Measurements from ENCODE around the gene ARL5A. TPM values are rescaled to one million over a fixed set of nuclear protein-coding genes. Genes with fewer than 3 reads are reported as not detected.
A peak's percentile ranks its signal among the peaks of the same experiment; 100 is the strongest.

The ARL5A gene
- total RNA-seq, 2 experiments from 2014 or later, result 78.7 to 79.9 TPM

GRCh38 chr2:151819920-151820319 lies 8.3 kb downstream of the ARL5A start:
- ATAC-seq (peak; percentile 95), DNase-seq (no peak)
- Mint-ChIP-seq H3K9me3 (no peaks in the 10 kb centered on the region), H3K27ac (peak overlapping the region; percentile 70), H3K27me3 (no peaks in the 10 kb centered on the region), H3K4me3 (no peak overlapping the region), H3K36me3 (ENCODE audit: low read depth) (peaks cover 30% of the 10 kb centered on the region), H3K4me1 (ENCODE audit: low read depth) (peaks cover 53% of the 10 kb centered on the region)
- no peak for TF ChIP-seq CTCF (IDR thresholded peaks at IDR 0.05)
- CTCF ChIA-PET, result interaction anchor here (1.2 to 3.1 kb wide), 2 partner anchors 13 to 205 kb away, joined by 3 to 12 read pairs; no protein-coding TSS in a partner anchor
- intact Hi-C loops (cut with micrococcal nuclease), result no loop called here
- POLR2A ChIA-PET, result interaction anchor here (0.7 kb wide), 1 partner anchor 8 kb away, joined by 3 read pairs; the partner anchor contains the start of gene ARL5A

- Mint-ChIP-seq H3K36me3 (ENCODE audit: low read depth) (peaks cover 32% of the 10 kb centered on the region), H3K4me3 (no peak overlapping the region), H3K27ac (no peak overlapping the region), H3K9me3 (no peaks in the 10 kb centered on the region), H3K4me1 (ENCODE audit: low read depth) (peaks cover 37% of the 10 kb centered on the region), H3K27me3 (no peaks in the 10 kb centered on the region)
- no peak for TF ChIP-seq CTCF (IDR thresholded peaks at IDR 0.05)
- CTCF ChIA-PET, result interaction anchor here (0.9 to 3.1 kb wide), 2 partner anchors 11 to 29 kb away, joined by 3 to 12 read pairs; no protein-coding TSS in a partner anchor
- intact Hi-C loops (cut with micrococcal nuclease), result no loop called here
- POLR2A ChIA-PET, result no interaction called here
- ATAC-seq (no peak), DNase-seq (no peak)
Measured at GRCh38 chr2:151817929-151818328, 10.3 kb downstream of the ARL5A start.

GRCh38 chr2:151816843-151817242 lies 11.4 kb downstream of the ARL5A start:
- POLR2A ChIA-PET, result interaction anchor here (0.6 kb wide), 1 partner anchor 10 kb away, joined by 3 read pairs; no protein-coding TSS in a partner anchor
- Mint-ChIP-seq H3K9me3 (no peaks in the 10 kb centered on the region), H3K4me3 (no peak overlapping the region), H3K27me3 (no peaks in the 10 kb centered on the region), H3K4me1 (ENCODE audit: low read depth) (peaks cover 28% of the 10 kb centered on the region), H3K36me3 (ENCODE audit: low read depth) (peaks cover 34% of the 10 kb centered on the region), H3K27ac (no peak overlapping the region)
- no peak for DNase-seq
- intact Hi-C loops (cut with micrococcal nuclease), result no loop called here
- no peak for TF ChIP-seq CTCF (IDR thresholded peaks at IDR 0.05)
- no peak for ATAC-seq
- CTCF ChIA-PET, result interaction anchor here (0.9 to 1.0 kb wide), 2 partner anchors 12 to 28 kb away, joined by 3 read pairs; partner anchors contain the start of gene ARL5A

GRCh38 chr2:151815821-151816489 lies 12.3 kb downstream of the ARL5A start:
- H3K9me3 Mint-ChIP-seq, result no peaks in the 10 kb centered on the region
- H3K4me1 Mint-ChIP-seq (ENCODE audit: low read depth), result peaks cover 22% of the 10 kb centered on the region
- ATAC-seq, result no peak
- intact Hi-C loops (cut with micrococcal nuclease), result no loop called here
- ChIA-PET POLR2A (no interaction called here), CTCF (no interaction called here)
- H3K27me3 Mint-ChIP-seq, result no peaks in the 10 kb centered on the region
- no peak for TF ChIP-seq CTCF (IDR thresholded peaks at IDR 0.05)
- H3K27ac Mint-ChIP-seq, result no peak overlapping the region
- peaks cover 33% of the 10 kb centered on the region for H3K36me3 Mint-ChIP-seq (ENCODE audit: low read depth)
- DNase-seq, result no peak
- no peak overlapping the region for H3K4me3 Mint-ChIP-seq

GRCh38 chr2:151810489-151810888 lies 17.7 kb downstream of the ARL5A start:
- DNase-seq (no peak), ATAC-seq (no peak)
- Mint-ChIP-seq H3K27me3 (no peaks in the 10 kb centered on the region), H3K4me3 (no peak overlapping the region), H3K9me3 (no peaks in the 10 kb centered on the region), H3K4me1 (ENCODE audit: low read depth) (peaks cover 5% of the 10 kb centered on the region), H3K36me3 (ENCODE audit: low read depth) (peaks cover 26% of the 10 kb centered on the region), H3K27ac (no peak overlapping the region)
- TF ChIP-seq CTCF (IDR thresholded peaks at IDR 0.05), result no peak
- CTCF ChIA-PET, result interaction anchor here (0.7 kb wide), 1 partner anchor 160 kb away, joined by 3 read pairs; no protein-coding TSS in a partner anchor
- POLR2A ChIA-PET, result no interaction called here
- intact Hi-C loops (cut with micrococcal nuclease), result no loop called here
